A549 (cell line): Measurements from ENCODE around the gene GHDC.

Source experiments
- CEBPB ChIP-seq, 2 experiments: fragments of >200 bp in 1 of 2; sonication (Bioruptor Twin) in 1 of 2; formaldehyde crosslinking in 1 of 2; IDR thresholded peaks; 2 replicates each; pipeline ENCODE4 v1.6.1; 2012 to 2016
- CHD2 ChIP-seq: fragments of 150-350 bp; IDR thresholded peaks from 2 replicates; pipeline ENCODE4 v1.6.1; 2014; ENCODE audit warnings: low read length; ENCODE audit not compliant: partially characterized antibody
- CHD4 ChIP-seq: fragments of 200-600 bp; sonication (generic); IDR thresholded peaks from 2 replicates; pipeline ENCODE4 v1.6.1; 2016; ENCODE audit warnings: antibody characterized with exemption, mild to moderate bottlenecking, borderline replicate concordance
- CTCF ChIP-seq: fragments of >200 bp; sonication (Bioruptor Twin); formaldehyde crosslinking; IDR thresholded peaks from 3 replicates; pipeline ENCODE4 v1.5.1; 2016
- EP300 ChIP-seq, 2 experiments: fragments of >200 bp; sonication (Bioruptor Twin); formaldehyde crosslinking; IDR thresholded peaks; 2 replicates in 1 of 2; 3 replicates in 1 of 2; pipeline ENCODE4 v1.6.1; 2016 to 2017
- ESRRA ChIP-seq: fragments of 150-350 bp; IDR thresholded peaks from 2 replicates; pipeline ENCODE4 v1.6.1; 2014; ENCODE audit warnings: mild to moderate bottlenecking, low read length, borderline replicate concordance
- JUN ChIP-seq, 2 experiments: fragments of >200 bp; sonication (Bioruptor Twin); formaldehyde crosslinking; IDR thresholded peaks; 2 replicates in 1 of 2; 3 replicates in 1 of 2; pipeline ENCODE4 v1.6.1; 2016 to 2017
- MAZ ChIP-seq: fragments of 150-350 bp; IDR thresholded peaks from 2 replicates; pipeline ENCODE4 v1.6.1; 2014; ENCODE audit warnings: antibody characterized with exemption, low read depth, low read length, borderline replicate concordance
- PHF8 ChIP-seq: fragments of 200-600 bp; sonication (generic); IDR thresholded peaks from 2 replicates; pipeline ENCODE4 v1.6.1; 2016; ENCODE audit warnings: low read depth, mild to moderate bottlenecking, antibody characterized with exemption, moderate library complexity, borderline replicate concordance
- POLR2A ChIP-seq: IDR thresholded peaks from 2 replicates; pipeline ENCODE4 v1.6.1; 2012; ENCODE audit warnings: mild to moderate bottlenecking, low read length
- RFX5 ChIP-seq: fragments of 450-650 bp; IDR thresholded peaks from 2 replicates; pipeline ENCODE4 v1.7.1; 2014; ENCODE audit warnings: antibody characterized with exemption, mild to moderate bottlenecking, moderate library complexity
- TF ChIP-seq, protein P1 (sequence below): fragments of 450-650 bp; IDR thresholded peaks from 2 replicates; pipeline ENCODE4 v1.6.1; 2014; ENCODE audit warnings: antibody characterized with exemption
- TF ChIP-seq, protein P2 (sequence below): fragments of 200-600 bp; sonication (generic); IDR thresholded peaks from 2 replicates; pipeline ENCODE4 v1.6.1; 2016; ENCODE audit warnings: antibody characterized with exemption, mild to moderate bottlenecking, moderate library complexity

DNA sequence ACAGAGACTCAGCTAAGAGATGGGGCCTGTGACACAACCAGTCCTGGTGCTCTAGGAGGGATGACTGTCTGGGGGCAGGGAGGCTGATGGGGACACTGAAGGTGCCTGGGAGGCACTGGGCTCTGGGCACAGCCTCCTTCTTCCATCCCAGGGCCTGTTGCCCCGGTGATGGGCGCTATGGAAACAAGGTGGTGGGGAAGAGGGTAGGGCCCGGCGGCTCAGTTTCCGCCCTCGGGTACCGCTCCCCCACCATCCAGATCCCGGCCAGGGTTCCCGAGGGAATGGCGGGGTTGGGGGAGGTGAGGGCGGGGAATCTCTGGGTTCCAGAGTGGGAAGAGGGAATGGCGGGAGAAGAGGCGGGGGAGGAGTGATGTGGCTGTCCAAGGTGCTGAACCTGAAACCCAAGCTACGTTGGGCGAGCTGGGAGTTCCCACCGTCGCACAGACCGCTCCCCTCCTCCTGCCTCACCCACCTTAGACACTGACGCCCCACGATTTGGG is 14.3 kb downstream of the GHDC start:
- TF ChIP-seq CTCF (no peak), RFX5 (no peak), EP300 (IDR thresholded peaks at IDR 0.05) (no peak), CEBPB (IDR thresholded peaks at IDR 0.05) (no peak), ESRRA (no peak), MAZ (no peak), JUN (IDR thresholded peaks at IDR 0.05) (no peak), CHD2 (no peak), PHF8 (no peak), CHD4 (no peak), POLR2A (no peak)
- TF ChIP-seq, protein P1, sequence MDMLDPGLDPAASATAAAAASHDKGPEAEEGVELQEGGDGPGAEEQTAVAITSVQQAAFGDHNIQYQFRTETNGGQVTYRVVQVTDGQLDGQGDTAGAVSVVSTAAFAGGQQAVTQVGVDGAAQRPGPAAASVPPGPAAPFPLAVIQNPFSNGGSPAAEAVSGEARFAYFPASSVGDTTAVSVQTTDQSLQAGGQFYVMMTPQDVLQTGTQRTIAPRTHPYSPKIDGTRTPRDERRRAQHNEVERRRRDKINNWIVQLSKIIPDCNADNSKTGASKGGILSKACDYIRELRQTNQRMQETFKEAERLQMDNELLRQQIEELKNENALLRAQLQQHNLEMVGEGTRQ = no peak
- TF ChIP-seq, protein P2, sequence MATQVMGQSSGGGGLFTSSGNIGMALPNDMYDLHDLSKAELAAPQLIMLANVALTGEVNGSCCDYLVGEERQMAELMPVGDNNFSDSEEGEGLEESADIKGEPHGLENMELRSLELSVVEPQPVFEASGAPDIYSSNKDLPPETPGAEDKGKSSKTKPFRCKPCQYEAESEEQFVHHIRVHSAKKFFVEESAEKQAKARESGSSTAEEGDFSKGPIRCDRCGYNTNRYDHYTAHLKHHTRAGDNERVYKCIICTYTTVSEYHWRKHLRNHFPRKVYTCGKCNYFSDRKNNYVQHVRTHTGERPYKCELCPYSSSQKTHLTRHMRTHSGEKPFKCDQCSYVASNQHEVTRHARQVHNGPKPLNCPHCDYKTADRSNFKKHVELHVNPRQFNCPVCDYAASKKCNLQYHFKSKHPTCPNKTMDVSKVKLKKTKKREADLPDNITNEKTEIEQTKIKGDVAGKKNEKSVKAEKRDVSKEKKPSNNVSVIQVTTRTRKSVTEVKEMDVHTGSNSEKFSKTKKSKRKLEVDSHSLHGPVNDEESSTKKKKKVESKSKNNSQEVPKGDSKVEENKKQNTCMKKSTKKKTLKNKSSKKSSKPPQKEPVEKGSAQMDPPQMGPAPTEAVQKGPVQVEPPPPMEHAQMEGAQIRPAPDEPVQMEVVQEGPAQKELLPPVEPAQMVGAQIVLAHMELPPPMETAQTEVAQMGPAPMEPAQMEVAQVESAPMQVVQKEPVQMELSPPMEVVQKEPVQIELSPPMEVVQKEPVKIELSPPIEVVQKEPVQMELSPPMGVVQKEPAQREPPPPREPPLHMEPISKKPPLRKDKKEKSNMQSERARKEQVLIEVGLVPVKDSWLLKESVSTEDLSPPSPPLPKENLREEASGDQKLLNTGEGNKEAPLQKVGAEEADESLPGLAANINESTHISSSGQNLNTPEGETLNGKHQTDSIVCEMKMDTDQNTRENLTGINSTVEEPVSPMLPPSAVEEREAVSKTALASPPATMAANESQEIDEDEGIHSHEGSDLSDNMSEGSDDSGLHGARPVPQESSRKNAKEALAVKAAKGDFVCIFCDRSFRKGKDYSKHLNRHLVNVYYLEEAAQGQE = peak; percentile 92
